ENCODE data around the gene CMYA5. TPM values are rescaled to one million over a fixed set of nuclear protein-coding genes. Genes with fewer than 3 reads are reported as not detected.

CMYA5 gene
- total RNA-seq, 1 donor from 2014 or later, result 0.74 TPM

DNA sequence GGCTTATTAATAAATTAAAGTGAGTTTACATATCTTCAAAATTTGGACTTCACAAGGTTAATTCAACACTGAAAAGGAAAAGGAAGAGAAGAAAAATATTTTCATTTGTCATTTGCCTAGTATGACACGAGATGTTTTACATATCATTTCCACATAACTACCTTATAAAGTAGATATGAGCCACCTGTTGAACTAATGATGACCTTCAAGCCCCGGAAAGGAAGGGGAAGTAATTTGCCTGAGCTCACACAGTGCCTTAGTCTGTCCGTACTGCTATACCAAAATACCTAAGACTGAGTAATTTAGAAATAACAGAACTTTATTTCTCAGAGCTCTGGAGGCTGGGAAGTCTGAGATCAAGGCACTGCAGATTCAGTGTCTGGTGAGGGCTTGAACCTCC lies 17.9 kb downstream of the CMYA5 start:
- Mint-ChIP-seq H3K4me1 (ENCODE audit: low read depth, unreplicated experiment) (no peaks in the 10 kb centered on the region), H3K36me3 (ENCODE audit: unreplicated experiment) (peaks cover 12% of the 10 kb centered on the region), H3K9me3 (ENCODE audit: unreplicated experiment) (peaks cover 2% of the 10 kb centered on the region), H3K27me3 (ENCODE audit: unreplicated experiment) (no peaks in the 10 kb centered on the region), H3K4me3 (ENCODE audit: unreplicated experiment) (no peak overlapping the region), H3K27ac (ENCODE audit: unreplicated experiment) (no peak overlapping the region)
- TF ChIP-seq, protein P1, sequence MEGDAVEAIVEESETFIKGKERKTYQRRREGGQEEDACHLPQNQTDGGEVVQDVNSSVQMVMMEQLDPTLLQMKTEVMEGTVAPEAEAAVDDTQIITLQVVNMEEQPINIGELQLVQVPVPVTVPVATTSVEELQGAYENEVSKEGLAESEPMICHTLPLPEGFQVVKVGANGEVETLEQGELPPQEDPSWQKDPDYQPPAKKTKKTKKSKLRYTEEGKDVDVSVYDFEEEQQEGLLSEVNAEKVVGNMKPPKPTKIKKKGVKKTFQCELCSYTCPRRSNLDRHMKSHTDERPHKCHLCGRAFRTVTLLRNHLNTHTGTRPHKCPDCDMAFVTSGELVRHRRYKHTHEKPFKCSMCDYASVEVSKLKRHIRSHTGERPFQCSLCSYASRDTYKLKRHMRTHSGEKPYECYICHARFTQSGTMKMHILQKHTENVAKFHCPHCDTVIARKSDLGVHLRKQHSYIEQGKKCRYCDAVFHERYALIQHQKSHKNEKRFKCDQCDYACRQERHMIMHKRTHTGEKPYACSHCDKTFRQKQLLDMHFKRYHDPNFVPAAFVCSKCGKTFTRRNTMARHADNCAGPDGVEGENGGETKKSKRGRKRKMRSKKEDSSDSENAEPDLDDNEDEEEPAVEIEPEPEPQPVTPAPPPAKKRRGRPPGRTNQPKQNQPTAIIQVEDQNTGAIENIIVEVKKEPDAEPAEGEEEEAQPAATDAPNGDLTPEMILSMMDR (IDR thresholded peaks at IDR 0.05; ENCODE audit: partially characterized antibody, unreplicated experiment), result no peak
- DNase-seq, result no peak

GRCh38 chr5:79712741-79713140 lies 23.1 kb downstream of the CMYA5 start:
- TF ChIP-seq, protein P1 (IDR thresholded peaks at IDR 0.05; ENCODE audit: partially characterized antibody, unreplicated experiment), result no peak
- Mint-ChIP-seq H3K27me3 (ENCODE audit: unreplicated experiment) (no peaks in the 10 kb centered on the region), H3K9me3 (ENCODE audit: unreplicated experiment) (no peaks in the 10 kb centered on the region), H3K4me3 (ENCODE audit: unreplicated experiment) (no peak overlapping the region), H3K4me1 (ENCODE audit: low read depth, unreplicated experiment) (no peaks in the 10 kb centered on the region), H3K27ac (ENCODE audit: unreplicated experiment) (no peak overlapping the region), H3K36me3 (ENCODE audit: unreplicated experiment) (no peaks in the 10 kb centered on the region)
- no peak for DNase-seq

GRCh38 chr5:79713727-79714126 lies 24.1 kb downstream of the CMYA5 start:
- H3K9me3 Mint-ChIP-seq (ENCODE audit: unreplicated experiment), result no peaks in the 10 kb centered on the region

DNA sequence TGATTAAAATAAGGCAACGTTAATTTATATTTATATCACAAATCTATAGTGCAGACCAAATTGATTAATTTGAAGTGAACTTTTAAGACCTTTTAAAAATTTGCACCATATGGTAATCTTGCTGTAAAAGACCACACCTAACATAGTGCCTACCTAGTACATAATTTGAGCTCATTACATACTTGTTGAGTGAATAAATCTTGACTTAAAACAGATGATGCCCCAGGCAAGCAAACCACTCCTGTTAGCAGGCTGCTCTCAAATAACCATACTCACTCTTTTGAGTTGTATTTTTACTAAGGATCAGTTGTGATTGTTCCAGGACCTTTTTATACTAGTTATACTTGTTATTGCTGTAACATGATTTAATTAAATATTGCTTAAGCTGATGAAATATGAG lies 27.2 kb downstream of the CMYA5 start:
- no peak overlapping the region for H3K27ac Mint-ChIP-seq (ENCODE audit: unreplicated experiment)
- H3K9me3 Mint-ChIP-seq (ENCODE audit: unreplicated experiment), result peaks cover 7% of the 10 kb centered on the region
- H3K4me3 Mint-ChIP-seq (ENCODE audit: unreplicated experiment), result no peak overlapping the region
- no peaks in the 10 kb centered on the region for H3K27me3 Mint-ChIP-seq (ENCODE audit: unreplicated experiment)
- H3K4me1 Mint-ChIP-seq (ENCODE audit: low read depth, unreplicated experiment), result no peaks in the 10 kb centered on the region
- no peak for DNase-seq
- H3K36me3 Mint-ChIP-seq (ENCODE audit: unreplicated experiment), result peaks cover 19% of the 10 kb centered on the region
- TF ChIP-seq, protein P1 (IDR thresholded peaks at IDR 0.05; ENCODE audit: partially characterized antibody, unreplicated experiment), result no peak

More at GRCh38 chr5:79713727-79714126, 24.1 kb downstream of the CMYA5 start:
- TF ChIP-seq, protein P1 (IDR thresholded peaks at IDR 0.05; ENCODE audit: partially characterized antibody, unreplicated experiment), result no peak
- Mint-ChIP-seq H3K27ac (ENCODE audit: unreplicated experiment) (no peak overlapping the region), H3K4me1 (ENCODE audit: low read depth, unreplicated experiment) (no peaks in the 10 kb centered on the region), H3K4me3 (ENCODE audit: unreplicated experiment) (no peak overlapping the region), H3K27me3 (ENCODE audit: unreplicated experiment) (no peaks in the 10 kb centered on the region), H3K36me3 (ENCODE audit: unreplicated experiment) (no peaks in the 10 kb centered on the region)
- DNase-seq, result no peak

DNA sequence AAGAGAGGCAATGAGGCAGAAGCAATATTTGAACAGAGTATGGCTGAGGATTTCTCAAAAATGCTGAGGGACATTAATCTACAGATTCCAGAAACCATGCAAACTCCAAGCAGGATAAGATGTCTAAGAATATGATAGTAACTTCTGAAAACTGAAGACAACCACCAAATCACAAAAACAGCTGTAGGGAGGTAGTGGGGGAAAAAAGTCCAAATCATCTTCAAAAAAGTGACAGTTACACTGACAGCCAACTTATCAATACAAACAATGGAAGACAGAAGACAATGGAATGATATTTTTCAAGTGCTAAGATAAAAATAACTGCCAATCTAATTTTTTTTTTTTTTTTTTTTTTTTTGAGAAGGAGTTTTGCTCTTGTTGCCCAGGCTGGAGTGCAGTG lies 30.5 kb downstream of the CMYA5 start:
- H3K27ac Mint-ChIP-seq (ENCODE audit: unreplicated experiment), result no peak overlapping the region

More for the DNA sequence above, 30.5 kb downstream of the CMYA5 start:
- H3K4me1 Mint-ChIP-seq (ENCODE audit: low read depth, unreplicated experiment), result no peaks in the 10 kb centered on the region
- peaks cover 19% of the 10 kb centered on the region for H3K36me3 Mint-ChIP-seq (ENCODE audit: unreplicated experiment)
- H3K9me3 Mint-ChIP-seq (ENCODE audit: unreplicated experiment), result peaks cover 7% of the 10 kb centered on the region
- TF ChIP-seq, protein P1 (IDR thresholded peaks at IDR 0.05; ENCODE audit: partially characterized antibody, unreplicated experiment), result no peak
- no peaks in the 10 kb centered on the region for H3K27me3 Mint-ChIP-seq (ENCODE audit: unreplicated experiment)
- DNase-seq, result no peak
- H3K4me3 Mint-ChIP-seq (ENCODE audit: unreplicated experiment), result no peak overlapping the region

Data from glutamatergic neuron (in vitro differentiated cells).